GM13976 (cell line): ENCODE results near the gene SLC3A2.

Experiments used
- DNase-seq: peaks from one replicate; pipeline ENCODE4 v3.0.0; 2012; ENCODE audit warnings: low spot score
- in situ Hi-C: fragments of 300-500 bp; cut with MboI; formaldehyde crosslinking; loops from one replicate; pipeline ENCODE4 v1.12.0; 2022; ENCODE audit warnings: low sequenced_read_pairs, mixed read lengths, inconsistent platforms; ENCODE audit not compliant: unreplicated experiment
- TF ChIP-seq, protein P1 (sequence below): IDR thresholded peaks from 2 replicates; pipeline ENCODE4 v1.5.1; 2012; ENCODE audit warnings: borderline replicate concordance, mild to moderate bottlenecking; ENCODE audit not compliant: insufficient read depth; ENCODE audit errors: extremely low read depth, missing control alignments, control extremely low read depth

Gene SLC3A2

DNA sequence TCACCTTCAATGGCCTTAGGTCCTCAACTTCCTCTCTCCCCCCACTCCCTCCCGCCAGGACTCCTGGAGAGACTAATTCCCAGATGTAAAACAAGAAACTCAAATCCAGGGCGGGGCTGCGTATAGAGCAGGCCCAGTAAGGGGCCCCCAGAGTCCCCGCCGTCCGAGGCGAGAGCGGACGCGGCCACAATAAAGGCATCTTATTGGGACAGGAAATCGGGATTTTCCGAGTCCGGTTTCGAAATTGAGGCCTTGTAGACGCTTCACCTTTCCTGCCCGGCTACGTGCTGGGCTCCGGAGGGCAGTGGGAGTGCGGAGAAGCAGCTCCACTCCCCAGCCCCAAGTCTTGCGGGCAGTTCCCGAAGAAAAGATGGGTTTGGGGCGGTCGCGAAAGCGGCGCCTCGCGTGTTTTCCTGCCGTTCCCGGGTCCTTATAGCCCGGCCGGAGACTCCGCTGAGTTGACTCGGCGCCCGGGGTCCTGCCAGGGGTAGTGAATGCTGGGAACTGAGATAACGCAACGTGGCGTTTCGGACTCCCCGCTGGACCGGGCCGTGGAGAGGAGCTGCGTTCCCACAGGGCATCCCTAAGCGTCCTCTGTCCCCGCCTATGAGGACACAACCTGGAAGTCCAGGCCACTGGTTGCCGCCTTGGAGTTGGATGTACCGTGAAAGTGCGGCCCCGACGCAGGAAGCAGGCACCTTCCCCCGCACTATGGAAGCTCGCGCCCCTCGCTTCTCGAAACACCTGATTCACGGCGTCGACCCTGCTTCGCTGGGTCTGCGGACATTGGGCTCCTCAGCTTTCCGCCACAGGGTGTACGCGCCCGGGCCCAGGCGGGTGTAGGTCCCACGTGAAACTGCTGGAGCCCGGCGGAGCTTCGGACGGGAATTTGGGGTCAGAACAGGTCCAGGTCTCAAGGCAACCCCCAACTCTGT is 45.3 kb downstream of the SLC3A2 start:
- in situ Hi-C loops, result no loop called here
- TF ChIP-seq, protein P1, sequence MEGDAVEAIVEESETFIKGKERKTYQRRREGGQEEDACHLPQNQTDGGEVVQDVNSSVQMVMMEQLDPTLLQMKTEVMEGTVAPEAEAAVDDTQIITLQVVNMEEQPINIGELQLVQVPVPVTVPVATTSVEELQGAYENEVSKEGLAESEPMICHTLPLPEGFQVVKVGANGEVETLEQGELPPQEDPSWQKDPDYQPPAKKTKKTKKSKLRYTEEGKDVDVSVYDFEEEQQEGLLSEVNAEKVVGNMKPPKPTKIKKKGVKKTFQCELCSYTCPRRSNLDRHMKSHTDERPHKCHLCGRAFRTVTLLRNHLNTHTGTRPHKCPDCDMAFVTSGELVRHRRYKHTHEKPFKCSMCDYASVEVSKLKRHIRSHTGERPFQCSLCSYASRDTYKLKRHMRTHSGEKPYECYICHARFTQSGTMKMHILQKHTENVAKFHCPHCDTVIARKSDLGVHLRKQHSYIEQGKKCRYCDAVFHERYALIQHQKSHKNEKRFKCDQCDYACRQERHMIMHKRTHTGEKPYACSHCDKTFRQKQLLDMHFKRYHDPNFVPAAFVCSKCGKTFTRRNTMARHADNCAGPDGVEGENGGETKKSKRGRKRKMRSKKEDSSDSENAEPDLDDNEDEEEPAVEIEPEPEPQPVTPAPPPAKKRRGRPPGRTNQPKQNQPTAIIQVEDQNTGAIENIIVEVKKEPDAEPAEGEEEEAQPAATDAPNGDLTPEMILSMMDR, result no peak

DNA sequence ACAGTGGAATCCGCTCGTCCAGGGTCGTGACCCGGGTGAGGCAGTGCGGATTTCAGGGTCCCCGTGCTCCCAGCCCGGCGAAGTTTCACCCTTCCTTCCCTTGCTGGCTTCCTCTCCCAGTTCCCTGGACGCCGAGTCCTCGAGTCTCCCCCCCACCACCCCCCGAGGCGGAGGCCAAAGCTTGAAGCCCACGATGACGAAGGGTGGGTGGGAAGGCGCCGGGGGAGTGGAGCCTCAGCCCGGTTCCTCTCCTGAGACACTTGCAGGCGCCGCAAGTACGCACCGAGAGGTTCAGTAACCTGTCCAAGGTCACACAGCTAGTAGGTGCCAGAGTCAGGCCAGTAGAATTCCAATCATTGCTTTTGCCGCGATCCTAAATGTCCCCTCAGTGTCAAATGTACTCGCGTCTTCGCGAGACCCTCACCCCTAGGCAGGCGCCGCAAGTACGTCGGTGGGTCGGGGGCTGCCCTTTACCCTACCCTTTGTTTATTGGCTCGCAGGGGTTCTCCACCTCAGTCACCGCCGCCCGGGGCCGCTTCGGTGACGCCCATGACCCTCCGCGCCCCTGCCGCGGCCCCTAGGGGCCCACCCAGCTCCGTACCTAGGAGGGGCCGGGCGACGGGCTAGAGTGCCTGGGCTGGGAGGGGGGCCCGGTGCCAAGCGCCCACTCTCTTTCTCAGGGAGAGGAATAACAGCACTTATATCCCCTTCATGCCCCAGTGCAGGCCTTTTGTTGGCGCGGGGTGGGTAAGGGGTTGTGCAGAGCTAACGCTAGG is 46.2 kb downstream of the SLC3A2 start:
- DNase-seq, result no peak
- TF ChIP-seq, protein P1, result no peak
- in situ Hi-C loops, result no loop called here

More for the DNA sequence above, 45.3 kb downstream of the SLC3A2 start:
- no peak for DNase-seq

DNA sequence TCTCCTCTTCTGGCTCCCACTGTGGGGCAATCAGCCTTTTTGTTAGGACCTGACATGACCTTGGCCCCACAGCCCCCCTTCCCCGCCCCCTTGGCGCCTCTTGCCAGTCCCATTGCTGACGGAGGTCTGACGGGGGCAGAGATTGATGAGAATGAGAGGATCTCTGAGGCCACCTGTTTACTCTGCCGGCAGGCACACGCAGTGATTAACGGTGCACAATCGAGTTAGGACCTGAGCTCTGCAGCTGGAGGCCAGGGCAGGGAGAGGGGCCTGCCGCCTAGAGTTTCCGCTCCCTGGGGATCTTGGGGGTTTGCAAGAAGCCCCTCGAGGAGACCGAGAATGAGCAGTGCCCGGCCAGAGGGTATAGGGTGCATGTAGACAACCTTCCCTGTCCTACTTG is 47.3 kb downstream of the SLC3A2 start:
- in situ Hi-C loops, result no loop called here
- no peak for DNase-seq
- TF ChIP-seq, protein P1, result no peak

DNA sequence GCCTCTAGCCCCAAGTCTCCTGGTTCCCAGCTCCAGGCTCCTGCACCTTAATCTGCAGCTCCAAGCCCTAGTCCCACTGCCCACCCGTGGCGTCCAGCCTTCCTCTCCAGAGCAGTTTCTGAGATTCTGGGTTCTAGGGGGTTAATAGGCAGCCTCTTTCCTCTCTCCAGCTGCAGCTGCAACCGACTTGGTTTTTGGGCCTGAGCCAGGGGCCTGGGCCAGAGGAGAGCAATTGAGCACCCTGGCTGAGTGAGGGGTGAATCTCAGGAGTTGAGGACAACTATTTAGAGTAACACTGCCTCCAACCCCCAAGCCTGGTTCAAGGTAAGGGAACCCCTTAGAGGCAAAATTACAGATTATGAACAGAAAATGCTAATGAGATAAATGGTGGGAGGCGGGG is 49.5 kb downstream of the SLC3A2 start:
- in situ Hi-C loops, result no loop called here
- TF ChIP-seq, protein P1, result no peak
- DNase-seq, result no peak

DNA sequence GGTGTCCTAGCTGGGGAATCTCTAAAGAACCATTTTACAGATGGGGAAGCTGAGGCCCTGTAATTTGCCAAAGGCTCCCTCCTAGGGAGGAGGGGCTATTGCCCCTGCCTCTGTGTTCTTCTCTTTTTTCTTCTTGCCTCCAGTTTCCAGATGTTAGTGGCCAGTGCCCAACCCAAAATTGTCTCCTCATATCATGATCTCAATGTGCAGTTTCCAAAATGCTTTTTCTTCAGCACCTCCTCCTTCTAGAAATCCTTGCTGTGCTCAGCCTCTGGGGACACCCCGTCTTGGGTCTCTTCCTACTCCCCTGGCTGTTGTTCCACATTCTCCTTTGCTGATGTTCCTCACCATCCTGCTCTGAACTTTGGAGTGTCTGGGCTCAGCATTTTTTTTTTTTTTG is 50.0 kb downstream of the SLC3A2 start:
- in situ Hi-C loops, result no loop called here
- no peak for DNase-seq
- TF ChIP-seq, protein P1, result no peak

DNA sequence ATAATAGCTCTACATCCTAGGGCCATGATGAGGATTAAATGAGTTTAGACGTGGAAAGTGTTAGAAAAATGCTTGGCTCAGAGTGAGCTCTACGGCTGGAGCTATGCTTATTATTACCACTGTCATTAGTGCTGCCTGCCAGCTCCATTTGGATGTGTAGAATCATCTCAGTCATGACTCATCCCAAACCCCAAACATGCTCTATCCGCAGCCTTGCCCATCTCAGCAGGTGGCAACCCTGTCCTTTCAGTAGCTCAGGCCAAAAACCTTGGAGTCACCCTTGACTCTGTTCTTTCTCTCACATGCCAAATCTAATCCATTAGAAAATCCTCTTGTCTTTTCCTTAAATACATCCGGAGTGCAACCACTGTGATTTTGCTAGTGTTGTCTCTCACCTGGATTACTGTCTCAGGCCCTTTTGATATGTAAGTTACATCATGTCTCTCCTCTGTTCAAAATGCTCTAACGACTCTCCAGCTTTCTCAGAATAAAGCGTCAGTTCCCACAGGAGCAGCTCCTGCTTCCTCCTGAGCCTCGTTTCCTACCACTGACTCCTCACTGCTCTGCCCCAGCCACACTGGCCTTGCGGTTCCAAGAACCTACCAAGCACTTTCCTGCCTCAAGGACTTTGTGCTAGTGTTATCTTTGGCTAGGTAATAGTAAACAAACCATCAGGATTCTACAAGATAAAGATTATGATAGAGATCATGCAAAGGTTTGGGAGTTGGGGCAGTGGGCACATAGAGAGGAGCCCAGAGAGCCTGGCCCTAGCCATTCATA is 51.0 kb downstream of the SLC3A2 start:
- in situ Hi-C loops, result no loop called here

More for the DNA sequence above, 51.0 kb downstream of the SLC3A2 start:
- TF ChIP-seq, protein P1, result no peak
- no peak for DNase-seq
